IMR-90 (cell line): ENCODE data around the gene ZNF217. TPM values are rescaled to one million over a fixed set of nuclear protein-coding genes. Genes with fewer than 3 reads are reported as not detected.
A peak's percentile ranks its signal among the peaks of the same experiment; 100 is the strongest.

Experiments used
- ATAC-seq: fragments of 200-7000 bp; cut with Tn5 transposase; 2 replicates; pipeline ENCODE4 v1.9.1; 2020; ENCODE audit warnings: low read depth, mild to moderate bottlenecking, moderate library complexity
- BruUV-seq: library from RNA; stranded (reverse); fragments of 400-500 nt; replicated peaks from 2 replicates; lab custom pipeline; 2021; lab: Mats Ljungman, UMichigan
- CTCF ChIA-PET: fragments of 300-600 bp; formaldehyde crosslinking; extraction: SDS; loops from one replicate; lab custom pipeline; 2021; ENCODE audit warnings: antibody characterized with exemption; lab: Yijun Ruan, JAX
- POLR2A ChIA-PET: fragments of 300-600 bp; sonication (Branson Sonifier 250); formaldehyde crosslinking; loops from one replicate; lab custom pipeline; 2022; ENCODE audit warnings: antibody characterized with exemption; ENCODE audit not compliant: unreplicated experiment; lab: Charles Lee
- DNase-seq: peaks from one replicate; pipeline ENCODE4 v3.0.0; 2013
- H2AFZ ChIP-seq: replicated peaks from 2 replicates; pipeline ENCODE3; 2013; ENCODE audit warnings: low read length, mild to moderate bottlenecking; ENCODE audit not compliant: poor library complexity
- H2AK5ac ChIP-seq: 2 replicates; pipeline ENCODE4 v1.6.1; 2013; ENCODE audit warnings: low read depth, low read length, inconsistent platforms
- H2AK9ac ChIP-seq: replicated peaks from 2 replicates; pipeline ENCODE3; 2013; ENCODE audit warnings: mild to moderate bottlenecking, low read depth, low read length, moderate library complexity; ENCODE audit not compliant: poor library complexity
- H2BK120ac ChIP-seq: 2 replicates; pipeline ENCODE4 v1.6.1; 2013; ENCODE audit warnings: low read depth, low read length, inconsistent platforms
- H2BK15ac ChIP-seq: 3 replicates; pipeline ENCODE4 v1.6.1; 2013; ENCODE audit warnings: low read depth, low read length, inconsistent platforms
- H2BK20ac ChIP-seq: 2 replicates; pipeline ENCODE4 v1.6.1; 2013; ENCODE audit warnings: low read depth, mild to moderate bottlenecking, inconsistent platforms, low read length, moderate library complexity
- H2BK5ac ChIP-seq: 2 replicates; pipeline ENCODE4 v1.6.1; 2013; ENCODE audit warnings: mild to moderate bottlenecking, low read depth, low read length, inconsistent platforms; ENCODE audit not compliant: poor library complexity, severe bottlenecking
- H3K14ac ChIP-seq: replicated peaks from 2 replicates; pipeline ENCODE4 v1.6.1; 2013; ENCODE audit warnings: low read depth, low read length, inconsistent platforms
- H3K18ac ChIP-seq: 2 replicates; pipeline ENCODE4 v1.6.1; 2013; ENCODE audit warnings: low read depth, low read length, control low read depth
- H3K23ac ChIP-seq: 2 replicates; pipeline ENCODE4 v1.6.1; 2013; ENCODE audit warnings: low read depth, low read length, inconsistent platforms
- H3K27ac ChIP-seq: 2 replicates; pipeline ENCODE4 v1.5.1; 2013; ENCODE audit warnings: mild to moderate bottlenecking, control low read depth, low read length; ENCODE audit not compliant: insufficient read depth
- H3K27me3 ChIP-seq: 2 replicates; pipeline ENCODE4 v1.6.1; 2013; ENCODE audit warnings: low read length; ENCODE audit not compliant: control insufficient read depth, insufficient read depth
- H3K36me3 ChIP-seq: 2 replicates; pipeline ENCODE4 v1.6.1; 2013; ENCODE audit warnings: low read length, mixed read lengths; ENCODE audit not compliant: control insufficient read depth, insufficient read depth
- H3K4ac ChIP-seq: 2 replicates; pipeline ENCODE4 v1.6.1; 2013; ENCODE audit warnings: low read depth, low read length, inconsistent platforms
- H3K4me1 ChIP-seq: 2 replicates; pipeline ENCODE4 v1.6.1; 2013; ENCODE audit warnings: low read length, mixed read lengths; ENCODE audit not compliant: control insufficient read depth, insufficient read depth
- H3K4me2 ChIP-seq: 2 replicates; pipeline ENCODE4 v1.6.1; 2013; ENCODE audit warnings: low read depth, mild to moderate bottlenecking, control low read depth, low read length, moderate library complexity
- H3K4me3 ChIP-seq: 2 replicates; pipeline ENCODE4 v1.5.1; 2013; ENCODE audit warnings: low read depth, mild to moderate bottlenecking, control low read depth, low read length, moderate library complexity; ENCODE audit not compliant: insufficient read depth
- H3K56ac ChIP-seq: 2 replicates; pipeline ENCODE4 v1.6.1; 2013; ENCODE audit warnings: low read length, inconsistent platforms; ENCODE audit not compliant: insufficient read depth; ENCODE audit errors: extremely low read depth
- H3K79me1 ChIP-seq, 2 experiments: 2 replicates each; pipeline ENCODE4 v1.6.1; 2013; ENCODE audit warnings: low read length in 2 of 2, inconsistent platforms in 1 of 2, low read depth in 1 of 2
- H3K9ac ChIP-seq: 2 replicates; pipeline ENCODE4 v1.6.1; 2013; ENCODE audit warnings: low read depth, low read length, control low read depth
- H3K9me1 ChIP-seq: 2 replicates; pipeline ENCODE4 v1.6.1; 2013; ENCODE audit warnings: low read length, inconsistent platforms; ENCODE audit not compliant: insufficient read depth
- H3K9me3 ChIP-seq: 2 replicates; pipeline ENCODE4 v1.6.1; 2013; ENCODE audit warnings: low read length; ENCODE audit not compliant: control insufficient read depth, insufficient read depth
- H4K20me1 ChIP-seq: 2 replicates; pipeline ENCODE4 v1.6.1; 2013; ENCODE audit warnings: low read length, inconsistent platforms; ENCODE audit not compliant: insufficient read depth
- H4K5ac ChIP-seq: 2 replicates; pipeline ENCODE4 v1.6.1; 2013; ENCODE audit warnings: mild to moderate bottlenecking, low read depth, low read length, control low read depth
- H4K8ac ChIP-seq, 2 experiments: 2 replicates each; pipeline ENCODE4 v1.6.1; 2013; ENCODE audit warnings: low read depth in 2 of 2, low read length in 2 of 2, control low read depth in 1 of 2, inconsistent platforms in 1 of 2
- H4K91ac ChIP-seq: 2 replicates; pipeline ENCODE4 v1.6.1; 2013; ENCODE audit warnings: low read depth, low read length, inconsistent platforms; ENCODE audit not compliant: insufficient read depth
- MAFK ChIP-seq: IDR thresholded peaks from 2 replicates; pipeline ENCODE4 v1.6.1; 2012; ENCODE audit warnings: low read depth, low read length, improper control_type of control experiment
- NFE2L2 ChIP-seq: fragments of 150-350 bp; IDR thresholded peaks from 2 replicates; pipeline ENCODE4 v1.6.1; 2016; ENCODE audit warnings: low read depth, mild to moderate bottlenecking, low read length
- WGBS, 2 experiments: methylation state at CpG; one replicate each; pipeline versions ENCODE4 v1.1.5 to v1.1.7; 2013; ENCODE audit warnings: missing lambda C conversion rate in 2 of 2; ENCODE audit not compliant: insufficient read length in 1 of 2; ENCODE audit errors: extremely low coverage in 2 of 2; 5-methylcytosine and 5-hydroxymethylcytosine counted together
- dilution Hi-C: fragments of 300-500 bp; cut with HindIII; formaldehyde crosslinking; loops from one replicate; pipeline ENCODE4 v1.14.3; 2018; ENCODE audit warnings: low sequenced_read_pairs; ENCODE audit not compliant: unreplicated experiment
- in situ Hi-C: fragments of 300-500 bp; cut with MboI; formaldehyde crosslinking; loops from 3 replicates; pipeline ENCODE4 v1.14.3; 2019; ENCODE audit warnings: low sequenced_read_pairs, inconsistent platforms, mixed read lengths
- intact Hi-C: fragments of 100-400 bp; cut with micrococcal nuclease; formaldehyde crosslinking; loops from 2 replicates; pipeline ENCODE4 v1.10.0; 2022
- polyA plus RNA-seq, 3 experiments: library from polyadenylated mRNA; depleted of rRNA; stranded (reverse); fragments of >200 nt; gene quantifications; 2 replicates each; pipeline ENCODE4 v1.2.3, GENCODE V29; 2012; ENCODE audit warnings: low replicate concordance in 1 of 3
- total RNA-seq: library from RNA; depleted of rRNA; stranded (reverse); fragments of >200 nt; gene quantifications from 2 replicates; pipeline ENCODE4 v1.2.3, GENCODE V29; 2012
- TF ChIP-seq, protein P1 (sequence below): conservative IDR thresholded peaks from 2 replicates; pipeline ENCODE4 v1.5.1; 2012; ENCODE audit warnings: mild to moderate bottlenecking, low read depth, low read length, improper control_type of control experiment

The ZNF217 gene
- total and polyA plus RNA-seq, 2 of the 4 experiments (the other 2 are of a cell fraction) = 9.1 to 27.8 TPM

DNA sequence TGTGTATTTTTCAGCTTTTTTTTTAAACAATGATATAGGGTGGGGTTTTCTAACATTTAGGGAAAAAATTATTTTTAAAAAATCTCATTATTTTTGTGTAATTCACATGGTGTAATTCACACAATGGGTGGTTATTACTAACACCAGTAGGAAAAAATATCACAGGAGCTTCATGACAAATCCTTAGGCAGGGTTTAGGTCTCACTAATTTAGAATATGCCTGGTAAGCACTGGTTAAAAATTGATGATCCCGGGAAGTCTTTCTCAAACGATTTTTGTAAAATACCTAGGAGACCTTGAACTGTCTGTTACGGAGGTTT is 29.5 kb upstream of the ZNF217 start:
- Histone ChIP-seq H3K27ac (peak overlapping the region; percentile 65), H4K91ac (peak overlapping the region; percentile 73), H3K23ac (peak overlapping the region; percentile 61; the same call in 1 of the 2 replicates), H4K20me1 (no peaks in the 10 kb centered on the region), H3K36me3 (no peaks in the 10 kb centered on the region), H2AFZ (peak overlapping the region; percentile 45), H4K8ac (peak overlapping the region; percentile 79; a peak in 3 of 4 replicates), H3K9ac (peak overlapping the region; percentile 60), H3K56ac (peak overlapping the region; percentile 91), H2AK5ac (no peak overlapping the region), H2AK9ac (no peak overlapping the region), H3K9me1 (no peaks in the 10 kb centered on the region), H4K5ac (peak overlapping the region; percentile 95), H3K79me1 (0 out of 4 replicates have a peak, but pooled peaks cover 0 to 3% of the 10 kb centered on the region in 2 experiments), H2BK120ac (peak overlapping the region; percentile 58), H3K4me1 (peaks cover 15% of the 10 kb centered on the region), H3K4ac (peak overlapping the region; percentile 59; the same call in 1 of the 2 replicates), H2BK15ac (peak overlapping the region; percentile 52), H2BK5ac (peak overlapping the region; percentile 84), H2BK20ac (peak overlapping the region; percentile 54; the same call in 1 of the 2 replicates), H3K9me3 (no peaks in the 10 kb centered on the region), H3K4me2 (peak overlapping the region; percentile 94), H3K14ac (peak overlapping the region; percentile 53; the same call in 1 of the 2 replicates), H3K18ac (peak overlapping the region; percentile 98), H3K4me3 (peak overlapping the region; percentile 43; the same call in 1 of the 2 replicates), H3K27me3 (no peaks in the 10 kb centered on the region)
- DNase-seq = no peak
- in situ Hi-C loops (no loop called here), dilution Hi-C loops (no loop called here), intact Hi-C loops (loop anchor here (2.0 kb wide), 1 partner anchor 20 kb away; no protein-coding TSS in a partner anchor)
- ATAC-seq = no peak
- TF ChIP-seq NFE2L2 = no peak
- TF ChIP-seq MAFK = no peak
- TF ChIP-seq, protein P1, sequence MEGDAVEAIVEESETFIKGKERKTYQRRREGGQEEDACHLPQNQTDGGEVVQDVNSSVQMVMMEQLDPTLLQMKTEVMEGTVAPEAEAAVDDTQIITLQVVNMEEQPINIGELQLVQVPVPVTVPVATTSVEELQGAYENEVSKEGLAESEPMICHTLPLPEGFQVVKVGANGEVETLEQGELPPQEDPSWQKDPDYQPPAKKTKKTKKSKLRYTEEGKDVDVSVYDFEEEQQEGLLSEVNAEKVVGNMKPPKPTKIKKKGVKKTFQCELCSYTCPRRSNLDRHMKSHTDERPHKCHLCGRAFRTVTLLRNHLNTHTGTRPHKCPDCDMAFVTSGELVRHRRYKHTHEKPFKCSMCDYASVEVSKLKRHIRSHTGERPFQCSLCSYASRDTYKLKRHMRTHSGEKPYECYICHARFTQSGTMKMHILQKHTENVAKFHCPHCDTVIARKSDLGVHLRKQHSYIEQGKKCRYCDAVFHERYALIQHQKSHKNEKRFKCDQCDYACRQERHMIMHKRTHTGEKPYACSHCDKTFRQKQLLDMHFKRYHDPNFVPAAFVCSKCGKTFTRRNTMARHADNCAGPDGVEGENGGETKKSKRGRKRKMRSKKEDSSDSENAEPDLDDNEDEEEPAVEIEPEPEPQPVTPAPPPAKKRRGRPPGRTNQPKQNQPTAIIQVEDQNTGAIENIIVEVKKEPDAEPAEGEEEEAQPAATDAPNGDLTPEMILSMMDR = no peak
- ChIA-PET CTCF (interaction anchor here (0.6 to 1.3 kb wide), 2 partner anchors 11 to 28 kb away, joined by 3 to 4 read pairs; no protein-coding TSS in a partner anchor), POLR2A (interaction anchor here (0.5 kb wide), 2 partner anchors 29 to 229 kb away, joined by 3 to 15 read pairs; no protein-coding TSS in a partner anchor)
- WGBS, 2 experiments = no CpG with 5 or more reads among the region's 3 CpGs
- BruUV-seq = no TSS peak
